ENCODE data around the gene GALNT14.
A peak's percentile ranks its signal among the peaks of the same experiment; 100 is the strongest.

The GALNT14 gene

GRCh38 chr2:31053929-31054782 is 84.1 kb downstream of the GALNT14 start:
- no peak for DNase-seq

- no peak for DNase-seq
These were observed 86.0 kb downstream of the GALNT14 start for GRCh38 chr2:31052284-31052683.

- DNase-seq, result peak; percentile 2
These were observed 86.7 kb downstream of the GALNT14 start for GRCh38 chr2:31051258-31052140.

GRCh38 chr2:31049916-31050588 is 88.2 kb downstream of the GALNT14 start:
- no peak for DNase-seq

- DNase-seq, result no peak
These were observed 89.0 kb downstream of the GALNT14 start for GRCh38 chr2:31049264-31049663.

- no peak for DNase-seq
These were observed 90.6 kb downstream of the GALNT14 start for GRCh38 chr2:31047599-31047998.

- DNase-seq, result no peak
These were observed 99.9 kb downstream of the GALNT14 start for GRCh38 chr2:31038385-31038784.

GRCh38 chr2:31037058-31037457 is 101.2 kb downstream of the GALNT14 start:
- no peak for DNase-seq

- DNase-seq, result no peak
These were observed 105.2 kb downstream of the GALNT14 start for GRCh38 chr2:31033032-31033431.

- no peak for DNase-seq
These were observed 105.8 kb downstream of the GALNT14 start for GRCh38 chr2:31032475-31032874.

- DNase-seq, result no peak
These were observed 107.0 kb downstream of the GALNT14 start for GRCh38 chr2:31031132-31031706.

- DNase-seq, result no peak
These were observed 109.8 kb downstream of the GALNT14 start for GRCh38 chr2:31028417-31028816.

- no peak for DNase-seq
These were observed 110.7 kb downstream of the GALNT14 start for GRCh38 chr2:31027549-31027948.

- no peak for DNase-seq
These were observed 114.7 kb downstream of the GALNT14 start for GRCh38 chr2:31023541-31023940.

- no peak for DNase-seq
These were observed 117.5 kb downstream of the GALNT14 start for GRCh38 chr2:31020713-31021112.

- no peak for DNase-seq
These were observed 120.0 kb downstream of the GALNT14 start for GRCh38 chr2:31018280-31018679.

- DNase-seq, result no peak
These were observed 121.6 kb downstream of the GALNT14 start for GRCh38 chr2:31016648-31017047.

GRCh38 chr2:31014516-31014915 is 123.7 kb downstream of the GALNT14 start:
- DNase-seq, result no peak

- DNase-seq, result no peak
These were observed 124.9 kb downstream of the GALNT14 start for GRCh38 chr2:31013301-31013700.

GRCh38 chr2:31012406-31012805 is 125.8 kb downstream of the GALNT14 start:
- no peak for DNase-seq

- no peak for DNase-seq
These were observed 126.7 kb downstream of the GALNT14 start for GRCh38 chr2:31011587-31011986.

GRCh38 chr2:31008561-31009114 is 129.6 kb downstream of the GALNT14 start:
- DNase-seq, result no peak

- no peak for DNase-seq
These were observed 134.0 kb downstream of the GALNT14 start for GRCh38 chr2:31004257-31004656.
